Dermis blood vessel endothelial cell (primary cell): ENCODE data around the gene PIGX. TPM values are rescaled to one million over a fixed set of nuclear protein-coding genes. Genes with fewer than 3 reads are reported as not detected.

Experiments
- DNase-seq: peaks from one replicate; pipeline ENCODE4 v3.0.0; 2010
- total RNA-seq: library from RNA; depleted of rRNA; stranded (reverse); fragments of >200 nt; gene quantifications from 2 replicates; pipeline ENCODE4 v1.2.3, GENCODE V29; 2014

PIGX gene
- total RNA-seq, 1 donor from 2014 or later: 34.4 TPM

- peak; percentile 71 for DNase-seq
Observed at GRCh38 chr3:196757876-196758739, 45.9 kb downstream of the PIGX start.

- DNase-seq: no peak
Observed at GRCh38 chr3:196763179-196763578, 51.0 kb downstream of the PIGX start.

GRCh38 chr3:196765454-196765853, 53.3 kb downstream of the PIGX start:
- DNase-seq: no peak

DNA sequence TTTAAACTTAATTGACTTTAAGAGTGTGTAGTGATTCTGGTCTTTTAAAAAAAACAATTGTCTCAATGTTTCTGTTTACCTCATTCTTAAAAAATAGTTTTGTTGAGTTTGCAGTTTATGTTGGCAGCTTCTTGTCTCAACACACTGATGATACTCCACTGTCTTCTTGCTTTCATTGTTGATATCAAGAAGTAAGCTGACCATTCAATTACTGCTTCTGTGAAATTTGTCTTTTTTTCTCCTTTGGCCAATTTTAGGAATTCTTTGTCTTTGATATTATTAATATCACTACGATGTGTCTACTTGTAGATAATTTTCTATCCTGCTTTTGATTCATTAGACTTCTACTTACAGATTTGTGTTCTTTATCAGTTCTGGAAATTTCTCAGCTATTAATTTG, 58.9 kb downstream of the PIGX start:
- no peak for DNase-seq

DNA sequence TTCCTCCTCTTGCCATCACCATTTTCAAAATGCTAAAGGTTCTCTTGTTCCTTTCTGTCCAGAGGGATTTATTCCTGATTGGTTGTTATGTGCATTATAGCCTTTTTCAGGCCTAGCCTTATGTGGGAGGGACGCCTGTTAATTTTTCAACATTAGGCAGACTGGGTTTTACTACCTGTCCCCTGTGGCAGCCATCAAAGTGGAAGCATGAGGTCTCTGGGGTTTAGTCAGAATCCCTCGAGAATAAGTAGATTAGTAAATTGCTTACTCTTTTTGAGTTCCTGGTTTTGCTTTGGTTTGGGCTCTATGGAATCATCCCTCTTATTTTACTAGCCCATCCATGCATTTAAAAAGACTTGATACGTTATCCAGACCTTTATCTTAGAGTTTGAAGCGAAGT, 59.9 kb downstream of the PIGX start:
- no peak for DNase-seq

DNA sequence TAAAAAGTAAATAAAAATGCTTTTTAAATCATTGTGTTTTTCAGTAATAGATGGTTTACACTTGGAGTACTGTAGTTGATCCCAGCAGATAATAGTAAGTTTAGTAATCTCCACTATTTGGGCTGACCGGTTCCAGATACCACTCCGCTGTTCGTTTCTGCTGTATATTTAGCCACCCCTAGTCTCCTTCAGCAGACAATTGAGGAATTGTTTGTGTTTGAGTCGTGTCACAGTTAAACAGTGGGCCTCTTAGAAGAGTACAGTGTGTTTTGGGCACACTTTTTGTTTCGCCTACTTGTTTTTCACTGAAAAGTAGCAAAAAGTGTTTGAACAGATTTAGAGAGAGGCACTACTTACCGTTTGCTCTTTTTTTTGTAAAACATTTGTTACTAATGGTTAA, 60.7 kb downstream of the PIGX start:
- DNase-seq: no peak

GRCh38 chr3:196774191-196774820, 62.1 kb downstream of the PIGX start:
- peak; percentile 63 for DNase-seq

DNA sequence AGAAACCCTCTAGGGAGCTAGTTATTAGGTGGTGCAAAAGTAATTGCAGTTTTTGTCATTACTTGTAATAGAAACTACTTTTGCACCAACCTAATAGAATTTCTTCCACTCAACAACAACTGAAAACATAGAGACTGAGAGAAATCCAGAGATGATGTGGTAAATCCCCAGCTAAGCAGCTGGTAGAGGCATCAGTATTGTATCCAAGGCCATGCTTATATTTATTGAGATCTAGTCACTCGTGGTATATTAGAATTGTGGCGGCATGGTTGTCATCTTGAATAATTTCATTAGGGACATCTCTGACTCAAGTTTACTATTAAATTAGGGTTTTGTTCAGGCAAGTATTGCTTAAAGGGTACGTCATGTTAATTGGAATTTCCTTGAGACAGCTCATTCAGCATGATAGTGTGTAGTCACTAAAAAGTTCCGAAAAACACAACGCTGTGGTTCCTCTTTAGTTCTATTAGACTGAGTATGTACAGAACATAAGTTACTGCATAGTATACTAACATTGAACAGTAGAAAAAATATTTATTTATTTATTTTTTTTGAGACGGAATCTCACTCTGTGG, 62.8 kb downstream of the PIGX start:
- DNase-seq: no peak

DNA sequence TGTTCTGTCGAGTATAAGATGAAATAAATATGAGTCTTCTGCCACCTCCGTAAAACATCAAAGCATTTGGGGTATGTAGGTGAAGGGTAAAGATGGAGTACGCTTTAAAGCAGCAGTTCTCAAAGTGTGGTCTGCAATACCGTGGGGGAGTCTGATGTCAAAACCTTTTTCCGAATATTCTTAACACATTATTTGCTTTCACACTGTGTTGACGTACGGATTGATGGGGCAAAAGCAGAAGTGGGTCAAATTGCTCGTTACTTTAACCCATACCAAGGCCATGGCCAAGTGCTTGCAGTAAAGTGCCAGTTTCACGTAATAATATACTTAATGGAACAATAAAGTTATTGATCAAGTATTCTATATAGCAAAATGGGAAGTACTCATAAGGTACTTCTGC, 63.8 kb downstream of the PIGX start:
- no peak for DNase-seq

GRCh38 chr3:196777836-196778235, 65.7 kb downstream of the PIGX start:
- no peak for DNase-seq

GRCh38 chr3:196778755-196779154, 66.6 kb downstream of the PIGX start:
- DNase-seq: peak; percentile 32

DNA sequence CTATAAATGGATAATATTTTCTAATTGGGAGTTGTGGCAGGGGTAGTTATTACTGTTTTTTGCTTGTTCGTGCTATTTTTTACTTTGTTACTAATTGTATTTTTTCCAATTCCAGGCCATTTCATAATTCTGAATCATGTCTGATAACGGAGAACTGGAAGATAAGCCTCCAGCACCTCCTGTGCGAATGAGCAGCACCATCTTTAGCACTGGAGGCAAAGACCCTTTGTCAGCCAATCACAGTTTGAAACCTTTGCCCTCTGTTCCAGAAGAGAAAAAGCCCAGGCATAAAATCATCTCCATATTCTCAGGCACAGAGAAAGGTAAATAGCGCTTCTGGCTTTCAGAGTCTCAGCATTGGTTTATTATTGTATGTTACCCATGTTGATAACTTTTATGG, 70.3 kb downstream of the PIGX start:
- DNase-seq: no peak

Other genes starting within 250 kb of the PIGX start
- gene RNF168, start 208.6 kb upstream of the PIGX start, total RNA-seq: 23.5 TPM in 2 replicates
- gene SMCO1, start 197.0 kb upstream of the PIGX start, total RNA-seq: not detected in 2 replicates
- 7.8 and 8.3 TPM in 2 replicates for gene WDR53, start 143.8 kb upstream of the PIGX start, total RNA-seq
- gene FBXO45, start 143.7 kb upstream of the PIGX start, total RNA-seq: 17.2 and 24.2 TPM in 2 replicates
- 13.4 and 16.8 TPM in 2 replicates for gene NRROS, start 72.7 kb upstream of the PIGX start, total RNA-seq
- 6.8 and 9.0 TPM in 2 replicates for gene CEP19, start 127 bp upstream of the PIGX start, total RNA-seq
- gene PAK2, start 27.5 kb downstream of the PIGX start, total RNA-seq: 81.5 and 186 TPM in 2 replicates
- gene SENP5, start 155.5 kb downstream of the PIGX start, total RNA-seq: 37.6 and 52.2 TPM in 2 replicates
- 65.2 and 65.4 TPM in 2 replicates for gene NCBP2, start 230.2 kb downstream of the PIGX start, total RNA-seq